Measurements from ENCODE around the gene FETUB. TPM values are rescaled to one million over a fixed set of nuclear protein-coding genes. Genes with fewer than 3 reads are reported as not detected.

FETUB gene
- total RNA-seq, 2 donors from 2014 or later = not detected

- no peak for DNase-seq (ENCODE audit: low spot score)
- Histone ChIP-seq H3K4me3 (no peak overlapping the region), H3K27me3 (replicated peaks; ENCODE audit: insufficient read depth) (no peaks in the 10 kb centered on the region), H3K4me1 (replicated peaks) (no peaks in the 10 kb centered on the region), H3K36me3 (no peaks in the 10 kb centered on the region), H3K27ac (no peak overlapping the region), H3K9me3 (no peaks in the 10 kb centered on the region)
- intact Hi-C loops (cut with DNase I) = no loop called here
- no peak for TF ChIP-seq CTCF (IDR thresholded peaks at IDR 0.05)
- no peak for TF ChIP-seq POLR2A (IDR thresholded peaks at IDR 0.05)
- TF ChIP-seq POLR2AphosphoS5 (IDR thresholded peaks at IDR 0.05) = no peak
- 79% methylated on average over 7 of the region's 7 CpGs for WGBS
Measured at GRCh38 chr3:186653080-186653707, 13.0 kb downstream of the FETUB start.

- DNase-seq (ENCODE audit: low spot score) = no peak
- intact Hi-C loops (cut with DNase I) = no loop called here
- no peaks in the 10 kb centered on the region for H3K36me3 ChIP-seq
Measured at GRCh38 chr3:186653984-186654383, 13.8 kb downstream of the FETUB start.

GRCh38 chr3:186663361-186664118 lies 23.3 kb downstream of the FETUB start:
- 13% methylated on average over 7 of the region's 7 CpGs for WGBS
- no peaks in the 10 kb centered on the region for H3K27me3 ChIP-seq (replicated peaks; ENCODE audit: insufficient read depth)
- no peaks in the 10 kb centered on the region for H3K36me3 ChIP-seq
- TF ChIP-seq CTCF (IDR thresholded peaks at IDR 0.05) = no peak
- TF ChIP-seq POLR2AphosphoS5 (IDR thresholded peaks at IDR 0.05) = no peak
- no peak for TF ChIP-seq POLR2A (IDR thresholded peaks at IDR 0.05)
- H3K27ac ChIP-seq = no peak overlapping the region
- intact Hi-C loops (cut with DNase I) = no loop called here
- H3K4me1 ChIP-seq (replicated peaks) = no peaks in the 10 kb centered on the region
- H3K9me3 ChIP-seq = no peaks in the 10 kb centered on the region
- DNase-seq (ENCODE audit: low spot score) = no peak
- no peak overlapping the region for H3K4me3 ChIP-seq

More at GRCh38 chr3:186653984-186654383, 13.8 kb downstream of the FETUB start:
- Histone ChIP-seq H3K4me3 (no peak overlapping the region), H3K4me1 (replicated peaks) (no peaks in the 10 kb centered on the region), H3K27me3 (replicated peaks; ENCODE audit: insufficient read depth) (no peaks in the 10 kb centered on the region), H3K27ac (no peak overlapping the region), H3K9me3 (no peaks in the 10 kb centered on the region)
- 46% methylated on average over 6 of the region's 6 CpGs for WGBS
- TF ChIP-seq POLR2A (IDR thresholded peaks at IDR 0.05) (no peak), POLR2AphosphoS5 (IDR thresholded peaks at IDR 0.05) (no peak), CTCF (IDR thresholded peaks at IDR 0.05) (no peak)

- Histone ChIP-seq H3K9me3 (no peaks in the 10 kb centered on the region), H3K36me3 (no peaks in the 10 kb centered on the region), H3K27ac (no peak overlapping the region), H3K4me3 (no peak overlapping the region), H3K27me3 (replicated peaks; ENCODE audit: insufficient read depth) (no peaks in the 10 kb centered on the region), H3K4me1 (replicated peaks) (no peaks in the 10 kb centered on the region)
- intact Hi-C loops (cut with DNase I) = no loop called here
- TF ChIP-seq POLR2A (IDR thresholded peaks at IDR 0.05) = no peak
- no peak for TF ChIP-seq POLR2AphosphoS5 (IDR thresholded peaks at IDR 0.05)
- no peak for TF ChIP-seq CTCF (IDR thresholded peaks at IDR 0.05)
- no peak for DNase-seq (ENCODE audit: low spot score)
Measured at GRCh38 chr3:186664119-186664495, 23.9 kb downstream of the FETUB start.

GRCh38 chr3:186664506-186664905 lies 24.3 kb downstream of the FETUB start:
- Histone ChIP-seq H3K27ac (no peak overlapping the region), H3K4me1 (replicated peaks) (no peaks in the 10 kb centered on the region), H3K4me3 (no peak overlapping the region), H3K27me3 (replicated peaks; ENCODE audit: insufficient read depth) (no peaks in the 10 kb centered on the region), H3K36me3 (no peaks in the 10 kb centered on the region), H3K9me3 (no peaks in the 10 kb centered on the region)
- DNase-seq (ENCODE audit: low spot score) = no peak
- WGBS = 51% methylated on average over 4 of the region's 4 CpGs
- TF ChIP-seq POLR2AphosphoS5 (IDR thresholded peaks at IDR 0.05) (no peak), CTCF (IDR thresholded peaks at IDR 0.05) (no peak), POLR2A (IDR thresholded peaks at IDR 0.05) (no peak)
- intact Hi-C loops (cut with DNase I) = no loop called here
